GM18909 (cell line): ENCODE measurements around the gene CAMK1D.

Experiments
- ATAC-seq: cut with Tn5 transposase; IDR thresholded peaks from one replicate; pipeline ENCODE4 v1.9.1; 2021; ENCODE audit warnings: mild to moderate bottlenecking; ENCODE audit not compliant: unreplicated experiment, poor library complexity

CAMK1D gene

DNA sequence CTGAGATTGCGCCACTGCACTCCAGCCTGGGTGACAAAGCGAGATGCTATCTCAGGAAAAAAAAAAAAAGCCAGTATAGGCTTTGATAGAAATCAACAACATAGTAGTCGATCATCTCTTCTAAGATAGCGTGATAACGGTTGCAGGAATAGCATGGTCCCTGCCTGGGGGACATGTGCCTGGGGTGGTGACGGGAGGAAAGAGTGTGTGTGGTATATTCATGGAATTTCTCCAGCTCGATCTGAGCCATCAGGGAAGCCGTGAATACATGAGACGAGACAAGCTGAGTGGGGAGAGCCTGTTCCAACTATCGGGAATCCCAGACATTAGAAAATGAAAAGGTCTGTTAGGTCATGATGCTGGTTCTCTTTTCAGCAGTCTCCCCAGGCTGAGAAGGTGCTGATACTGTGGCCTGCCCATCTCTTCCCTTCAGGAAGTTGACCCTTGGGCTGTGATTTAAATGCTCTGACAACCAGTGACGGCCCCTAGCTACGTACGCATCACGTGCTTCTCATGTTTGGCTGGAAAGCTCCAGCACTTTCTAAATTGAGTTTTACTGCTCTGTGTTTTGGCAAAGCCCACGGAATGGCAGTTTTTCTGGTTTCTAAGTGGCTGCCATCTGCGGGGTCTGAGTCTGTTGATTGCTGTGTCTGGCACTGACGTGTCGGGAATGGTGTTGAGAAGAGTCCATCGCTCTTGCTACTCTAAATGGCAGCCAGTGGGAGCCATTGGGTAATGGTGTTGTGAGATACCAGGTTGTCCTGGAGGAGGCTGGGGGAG lies 422.8 kb downstream of the CAMK1D start:
- no peak for ATAC-seq

DNA sequence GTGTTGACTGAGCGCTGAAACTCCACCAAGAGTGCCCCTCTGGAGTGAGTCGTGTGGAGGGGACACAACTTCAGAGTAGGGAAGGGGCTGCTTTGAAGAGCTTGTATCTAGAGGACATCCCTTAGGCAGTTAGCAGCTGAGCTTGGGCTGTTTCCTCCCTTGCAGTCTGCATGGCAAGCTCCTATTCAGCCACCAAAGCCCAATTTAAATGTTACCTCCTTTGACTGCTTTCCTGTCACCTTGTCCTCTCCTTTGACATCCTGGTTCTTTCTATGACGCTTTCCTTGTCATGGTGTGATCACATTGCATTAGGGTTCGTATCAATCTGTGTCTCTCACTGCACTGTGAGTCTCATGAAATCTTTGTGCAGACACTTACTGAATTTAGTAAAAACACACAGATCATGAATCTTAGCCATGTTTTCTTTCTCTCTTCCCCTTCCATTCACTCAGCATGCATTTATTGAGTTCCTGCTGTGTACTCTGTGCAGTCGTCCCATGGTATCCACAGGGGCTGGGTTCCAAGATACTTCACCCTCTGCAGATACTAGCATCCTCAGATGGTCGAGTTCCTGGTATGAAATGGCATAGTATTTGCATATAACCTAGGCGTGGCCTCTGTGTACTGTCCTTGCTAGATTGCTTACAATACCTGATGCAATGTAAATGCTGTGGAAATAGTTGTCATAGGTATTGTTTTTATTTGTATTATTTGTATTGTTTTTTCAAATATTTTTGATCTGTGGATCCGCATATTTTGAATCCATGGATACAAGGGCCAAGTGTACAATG lies 423.6 kb downstream of the CAMK1D start:
- ATAC-seq, result no peak

DNA sequence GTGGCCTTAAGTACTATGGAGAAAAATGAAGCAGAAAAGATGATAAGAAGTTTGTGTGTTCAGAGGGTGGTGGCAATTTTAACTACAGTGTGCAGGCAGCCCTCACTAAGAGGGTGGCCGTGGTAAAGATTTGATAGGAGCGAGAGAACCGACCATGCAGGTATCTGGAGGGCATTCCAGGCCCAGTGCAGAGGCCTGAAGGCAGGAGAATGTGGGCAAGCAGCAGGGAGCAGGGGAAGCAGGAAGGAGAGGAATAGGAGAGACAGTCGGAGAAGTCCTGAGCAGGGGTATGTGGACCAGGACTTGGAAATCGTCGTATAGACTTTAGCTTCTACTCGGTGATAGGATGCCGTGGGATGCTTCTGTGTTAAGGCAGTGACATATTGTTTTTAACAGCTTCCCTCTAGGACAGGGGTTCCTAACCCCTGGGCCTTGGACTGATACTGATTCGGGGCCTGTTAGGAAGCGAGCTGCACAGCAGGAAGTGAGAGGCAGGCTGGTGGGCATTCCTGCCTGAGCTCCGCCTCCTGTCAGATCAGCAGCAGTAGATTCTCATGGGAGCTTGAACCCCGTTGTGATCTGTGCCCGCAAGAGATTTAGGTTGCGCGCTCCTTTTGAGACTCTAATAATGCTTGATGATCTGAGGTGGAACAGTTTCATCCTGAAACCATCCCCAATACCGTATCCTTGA lies 425.0 kb downstream of the CAMK1D start:
- no peak for ATAC-seq

DNA sequence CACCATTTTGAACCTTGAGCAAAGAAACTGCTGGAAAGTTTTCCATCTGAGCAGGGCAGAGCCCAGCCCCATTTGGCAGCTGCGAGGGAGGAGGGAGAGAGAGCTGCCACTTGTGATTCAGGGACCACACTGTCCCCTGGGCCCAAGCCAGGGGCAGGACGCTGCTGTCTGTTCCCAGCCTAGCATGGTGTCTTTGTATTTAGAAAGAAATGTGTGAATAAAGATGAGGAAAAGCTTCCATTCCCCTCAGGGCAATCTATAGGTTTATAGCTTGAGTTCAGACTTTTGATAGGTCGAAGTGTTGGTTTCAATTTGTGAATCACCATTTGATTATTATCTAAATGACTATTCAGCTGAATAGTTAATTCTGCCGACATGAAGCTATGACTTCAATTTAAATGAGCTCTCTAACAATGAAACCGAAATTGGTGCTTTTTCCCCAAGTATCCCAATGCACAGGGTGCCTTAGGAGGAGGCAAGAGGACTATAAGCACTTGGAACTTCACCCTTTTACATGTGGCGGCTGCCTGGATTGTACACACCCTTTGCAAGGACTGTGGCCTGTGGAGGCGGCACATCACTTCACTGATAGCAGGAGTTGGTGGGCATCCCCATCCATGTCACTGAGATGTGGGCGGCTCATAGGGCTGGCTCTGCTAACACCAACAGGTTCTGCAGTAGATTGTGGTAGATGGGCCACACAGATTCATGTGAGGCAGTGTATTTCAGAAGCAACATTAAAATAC lies 428.7 kb downstream of the CAMK1D start:
- ATAC-seq, result no peak

DNA sequence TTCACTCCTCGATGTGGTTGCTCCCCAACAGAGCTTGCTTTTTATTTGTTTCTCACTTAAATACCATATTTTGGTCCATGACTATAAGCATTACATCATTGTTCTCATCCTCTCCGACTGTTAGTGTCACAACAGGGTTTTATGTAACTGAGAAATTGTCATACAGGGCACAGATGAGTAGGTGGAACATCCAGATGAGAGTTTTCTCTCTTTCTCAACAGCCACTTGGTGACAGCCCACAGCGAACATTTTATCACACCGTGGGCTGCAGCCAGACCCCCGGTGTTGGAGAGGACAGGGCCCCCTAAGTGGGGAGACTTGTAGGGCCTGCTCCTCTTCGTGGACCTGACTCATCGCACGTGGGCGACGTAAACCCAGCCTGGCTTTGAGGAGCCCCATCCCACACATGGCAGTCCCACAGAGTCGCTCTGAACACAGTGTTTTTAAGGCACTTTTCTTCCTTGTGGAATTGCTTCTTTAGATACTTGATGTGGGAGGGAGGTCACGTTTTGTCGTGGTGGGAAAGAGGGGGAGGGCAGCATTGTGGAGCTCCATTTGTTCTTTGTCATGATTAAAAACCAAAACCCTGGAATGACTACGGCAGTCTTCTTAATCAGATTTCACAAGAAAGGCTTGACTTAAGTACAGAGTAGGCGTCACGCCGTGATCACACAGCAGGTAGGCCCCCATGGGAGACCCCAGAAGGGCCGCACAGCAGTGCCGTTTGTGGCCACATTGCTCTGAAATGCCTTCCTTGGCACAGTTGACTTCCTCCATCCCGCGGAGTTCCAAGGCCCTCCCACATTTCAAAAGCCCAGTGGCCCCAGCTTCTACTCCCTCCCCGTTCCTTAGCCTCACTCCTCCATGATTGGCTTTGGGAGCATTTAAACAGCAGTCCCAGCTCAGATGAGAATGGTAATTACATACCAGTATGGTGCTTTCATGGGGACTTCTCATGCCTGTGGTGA lies 431.6 kb downstream of the CAMK1D start:
- no peak for ATAC-seq

DNA sequence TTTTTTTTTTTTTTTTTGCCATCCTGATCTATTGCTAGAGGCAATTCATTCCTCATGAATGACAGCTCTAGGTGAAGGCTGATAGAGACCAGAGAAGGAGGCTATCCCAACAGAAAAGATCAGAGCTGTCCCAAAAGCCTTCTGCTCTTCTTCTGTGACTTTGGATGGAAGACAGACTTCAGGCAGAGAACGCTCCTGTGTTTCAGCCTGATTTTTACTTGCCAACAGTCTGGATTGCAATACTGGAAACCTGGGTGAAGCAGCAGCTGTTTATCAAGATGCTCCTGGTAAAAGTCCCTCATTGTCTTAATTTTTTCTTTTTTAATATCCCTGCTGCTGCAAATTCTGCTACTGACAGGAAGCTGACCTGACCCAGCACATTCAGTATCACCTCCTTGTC lies 432.6 kb downstream of the CAMK1D start:
- no peak for ATAC-seq

DNA sequence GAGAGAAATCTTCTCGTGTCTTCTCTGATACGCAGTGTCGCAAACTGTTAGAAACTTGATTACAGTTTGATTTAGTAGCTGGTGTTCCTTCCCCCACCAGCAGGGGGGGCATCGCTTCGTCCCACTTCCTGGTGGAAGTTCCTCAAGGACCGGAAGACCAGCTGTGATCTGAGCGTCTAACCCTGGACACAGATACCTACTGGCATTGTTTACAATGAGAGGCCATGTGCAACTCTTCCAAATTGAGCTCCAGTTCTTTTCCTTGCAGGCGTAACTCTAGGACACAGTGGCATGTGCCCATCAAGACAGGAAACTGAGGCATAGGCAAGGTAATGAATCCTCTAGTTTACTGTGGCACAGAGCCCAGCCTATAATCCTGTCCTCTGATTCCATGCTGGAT lies 433.2 kb downstream of the CAMK1D start:
- no peak for ATAC-seq

DNA sequence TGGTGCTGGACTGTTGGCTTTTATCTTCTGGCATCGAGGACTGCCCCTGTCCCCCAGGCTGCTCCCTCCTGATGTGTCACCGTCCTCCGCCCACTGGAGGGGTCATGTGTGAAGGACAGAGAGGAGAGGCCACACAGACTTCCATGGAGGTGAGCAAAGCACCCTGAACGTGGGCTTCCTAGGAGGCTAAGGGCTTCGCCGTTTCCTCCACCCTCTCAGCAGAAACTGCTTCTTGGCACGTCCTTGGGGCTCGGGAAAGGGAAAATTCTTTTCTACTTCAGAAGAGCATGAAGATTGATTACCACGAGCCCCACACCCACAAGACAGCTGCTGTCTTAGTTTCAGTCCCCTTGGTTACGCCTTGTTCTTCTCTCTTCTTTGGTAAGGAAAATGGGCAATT lies 433.9 kb downstream of the CAMK1D start:
- ATAC-seq, result no peak

DNA sequence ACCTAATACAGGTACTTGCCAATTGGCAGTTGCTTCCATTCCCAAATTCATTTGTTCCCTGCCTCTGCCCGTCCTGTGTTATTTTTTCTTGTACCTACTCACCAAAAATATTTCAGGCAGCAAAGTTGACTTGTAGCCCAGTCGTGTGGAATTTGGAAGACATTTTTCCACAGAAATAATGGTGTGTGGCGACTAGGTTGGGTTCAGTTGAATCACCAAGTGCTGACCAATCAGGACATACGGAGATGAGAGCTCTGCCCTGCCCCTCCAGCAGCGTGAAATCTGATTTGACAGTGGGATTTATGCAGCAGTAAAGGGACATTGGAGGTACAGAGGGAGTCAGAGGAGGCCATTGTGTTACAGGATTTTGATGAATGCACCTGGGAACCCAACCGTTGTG lies 435.3 kb downstream of the CAMK1D start:
- no peak for ATAC-seq

DNA sequence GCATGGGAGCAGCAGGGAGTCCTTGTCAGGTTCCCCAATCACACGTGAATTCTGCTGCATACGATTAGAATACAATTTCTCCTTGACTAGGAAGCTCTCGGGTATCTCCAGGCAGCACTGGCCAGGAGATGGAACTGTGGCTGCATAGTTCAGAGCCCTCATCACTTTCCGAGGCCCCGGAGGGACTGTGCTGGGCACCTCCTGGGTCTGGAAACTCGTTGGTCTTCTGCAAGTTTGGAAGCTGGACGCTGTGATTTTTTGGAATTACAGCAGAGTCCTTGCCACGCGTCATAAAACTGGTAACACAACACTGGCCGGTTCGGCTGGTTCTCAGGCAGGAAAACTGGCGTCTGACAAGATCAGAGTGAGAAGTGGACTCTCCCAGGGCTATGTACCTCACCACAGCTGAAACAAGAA lies 436.1 kb downstream of the CAMK1D start:
- no peak for ATAC-seq

DNA sequence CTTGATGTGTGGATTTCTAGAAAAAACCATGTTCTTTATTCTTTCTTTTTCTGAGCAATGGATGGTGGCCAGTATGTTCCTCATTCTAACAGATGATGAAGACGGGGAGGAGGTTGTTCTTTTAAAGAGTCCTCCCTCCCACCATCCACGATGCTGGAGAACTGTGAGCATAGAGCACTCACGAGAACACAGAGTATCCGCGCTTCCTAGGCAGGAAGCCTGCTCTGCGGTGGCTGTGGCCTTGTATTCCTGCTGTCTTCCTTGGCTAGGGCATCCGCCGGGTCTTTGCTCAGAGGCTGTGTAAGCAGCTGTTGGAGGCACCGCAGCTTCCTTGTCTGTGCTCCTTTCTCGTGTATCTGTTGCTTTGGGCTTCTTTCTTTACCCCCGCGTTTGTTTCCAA lies 437.9 kb downstream of the CAMK1D start:
- no peak for ATAC-seq

DNA sequence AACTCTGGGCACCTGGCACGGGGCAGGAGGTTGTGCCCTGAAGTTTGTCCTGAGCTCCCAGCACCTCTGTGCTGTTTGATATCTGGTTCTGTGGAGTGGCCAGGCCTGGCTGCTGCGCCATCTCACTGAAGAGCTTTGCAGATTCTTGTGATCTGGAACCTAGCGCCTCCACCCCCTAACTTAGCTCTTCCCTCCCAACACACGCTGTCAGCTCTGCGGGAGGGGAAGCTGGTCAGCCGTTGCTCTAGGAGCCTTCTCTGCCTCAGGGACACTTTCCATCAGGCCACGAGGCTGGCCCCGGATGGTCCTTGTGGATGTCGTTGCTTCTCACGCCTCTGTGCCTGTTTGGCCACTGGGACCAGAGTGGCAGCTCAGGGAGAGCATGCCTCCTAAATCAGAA lies 438.9 kb downstream of the CAMK1D start:
- ATAC-seq, result no peak

DNA sequence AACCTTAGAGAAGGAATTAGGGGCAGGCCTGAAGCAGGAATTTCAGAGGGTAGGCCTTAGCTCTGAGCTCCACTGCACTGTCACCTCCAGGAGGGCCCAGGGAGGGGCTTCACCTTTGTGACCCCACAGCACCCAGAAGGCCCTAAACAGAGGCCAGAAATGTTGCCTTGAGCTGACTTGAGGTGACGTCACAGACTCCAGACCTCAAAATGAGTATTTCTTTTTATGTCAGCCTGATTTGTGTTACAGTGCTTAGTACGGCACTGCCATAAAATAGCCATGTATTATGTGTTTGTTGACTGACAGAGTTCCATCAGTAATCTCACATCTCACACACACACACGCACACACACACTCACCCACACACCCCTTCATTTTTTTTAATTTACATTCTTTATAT lies 440.9 kb downstream of the CAMK1D start:
- no peak for ATAC-seq

DNA sequence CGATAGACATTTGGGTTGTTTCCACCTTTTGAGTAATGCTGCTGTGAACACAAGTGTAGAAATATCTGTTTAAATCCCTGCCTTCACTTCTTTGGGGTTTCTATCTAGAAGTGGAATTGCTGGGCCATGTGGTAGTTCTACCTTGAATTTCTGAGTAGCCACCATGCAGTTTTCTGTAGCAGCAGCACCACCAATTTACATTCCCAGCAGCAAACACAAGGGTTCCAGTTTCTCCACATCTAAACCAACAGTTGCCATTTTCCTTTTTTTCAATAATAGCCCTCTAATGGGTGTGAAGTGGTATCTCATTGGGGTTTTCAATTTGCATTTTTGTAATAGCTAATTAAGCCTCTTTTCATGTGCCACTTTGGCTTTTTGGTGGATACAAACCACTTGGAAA lies 442.4 kb downstream of the CAMK1D start:
- ATAC-seq, result no peak

DNA sequence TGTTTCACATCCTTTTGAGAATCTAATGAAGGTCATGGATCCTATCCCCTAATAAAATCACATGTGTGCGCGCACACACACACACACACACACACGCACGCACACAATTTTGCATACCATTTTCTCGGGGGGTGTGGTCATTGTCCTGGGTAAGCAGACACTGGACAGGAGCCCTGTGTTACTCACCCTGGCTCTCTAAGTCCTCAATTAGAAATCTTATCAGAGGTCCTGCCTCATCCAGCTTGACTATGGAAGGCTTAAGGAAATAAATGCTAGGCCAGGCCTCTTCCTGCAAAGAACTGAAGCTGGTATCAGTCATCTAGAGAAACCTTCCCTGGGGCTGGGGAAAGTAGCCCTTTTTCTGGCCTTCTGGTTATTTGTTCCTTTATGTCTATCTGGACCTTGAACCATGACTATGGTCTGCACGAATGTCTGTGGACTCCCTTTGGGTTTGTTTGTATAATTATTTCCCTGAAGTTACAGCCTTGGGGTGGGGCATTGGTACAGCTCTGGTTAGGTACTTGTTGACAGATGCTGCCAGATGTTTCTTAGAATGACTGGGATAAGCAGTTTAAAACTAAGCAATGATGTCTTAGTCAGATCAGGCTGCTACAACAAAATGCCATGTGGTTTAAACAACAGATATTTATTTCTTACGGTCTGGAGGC lies 443.7 kb downstream of the CAMK1D start:
- no peak for ATAC-seq

DNA sequence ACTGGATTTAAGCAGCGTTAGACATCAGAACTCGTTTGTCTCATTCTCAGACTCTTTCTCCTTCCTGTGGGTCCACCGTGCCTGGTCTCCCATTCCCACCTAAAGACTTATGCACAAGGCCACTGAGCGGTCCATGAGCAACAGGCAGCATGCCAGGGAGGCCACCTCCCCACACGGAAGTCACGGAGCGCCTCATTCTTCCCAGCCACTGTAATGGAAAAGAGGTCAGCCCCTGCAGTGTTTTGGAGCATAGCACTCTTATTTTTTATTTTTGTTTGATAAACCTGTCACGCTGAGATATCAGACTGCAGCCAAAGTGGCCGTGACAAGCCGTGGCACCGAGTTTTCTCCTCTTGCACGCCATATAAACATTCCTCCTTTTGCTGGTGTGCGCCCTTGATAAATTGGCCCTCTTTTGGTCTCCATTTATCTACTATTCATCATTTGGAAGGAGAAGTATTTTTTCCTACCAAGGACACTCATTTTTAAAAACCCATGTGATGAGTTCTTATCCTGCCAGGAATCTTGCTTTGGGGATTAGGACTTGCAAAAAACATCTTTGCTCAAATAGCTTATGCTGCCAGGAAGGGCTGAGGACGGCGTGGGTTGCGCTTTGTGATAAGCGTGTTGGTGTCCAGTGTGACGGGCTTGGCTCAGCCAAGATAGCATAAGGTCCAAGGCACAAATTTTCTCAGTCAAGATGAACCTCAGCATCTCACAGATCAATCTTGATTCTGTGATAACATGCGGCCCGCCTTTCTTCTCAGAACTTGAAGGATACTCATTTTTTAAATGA lies 446.2 kb downstream of the CAMK1D start:
- ATAC-seq, result no peak

DNA sequence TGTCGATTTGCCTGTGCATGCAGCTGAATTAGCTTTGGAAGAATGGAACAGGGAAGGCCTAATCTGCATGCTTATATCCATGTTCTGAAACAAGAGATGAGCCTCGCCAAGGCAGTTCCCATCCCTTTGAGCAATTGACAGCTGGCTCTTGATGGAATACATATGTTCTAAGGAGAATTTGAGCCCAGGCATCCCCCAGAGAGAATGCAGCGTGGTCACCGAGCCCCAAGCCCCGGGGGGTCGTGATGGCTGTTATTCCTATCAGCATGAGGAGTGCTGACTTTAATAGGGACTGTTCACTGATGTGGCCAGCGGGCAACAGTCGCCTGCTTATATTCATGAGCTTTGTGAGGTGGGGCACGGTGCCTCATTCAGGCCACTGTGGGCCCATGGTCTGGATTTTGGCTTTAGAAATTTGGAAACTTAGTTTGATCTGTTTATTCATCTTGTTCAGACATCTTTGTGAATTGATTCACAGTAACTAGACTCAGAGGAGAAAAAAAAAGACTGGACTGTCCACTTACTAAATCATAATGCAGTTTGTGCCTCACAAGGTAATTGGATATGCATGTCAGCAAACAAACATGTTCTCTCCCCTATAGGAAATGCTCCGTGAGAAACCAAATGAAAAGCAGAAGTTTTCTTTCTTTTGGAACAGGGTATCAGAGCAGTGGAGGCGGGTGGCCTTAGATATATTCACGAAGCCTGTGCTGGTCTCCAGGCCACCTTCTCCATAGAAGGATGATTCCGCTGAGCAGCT lies 447.2 kb downstream of the CAMK1D start:
- no peak for ATAC-seq
